22Rv1 (cell line): ENCODE results near the gene TRIM59.

Source experiments
- ZFX ChIP-seq: fragments of 450-650 bp; IDR thresholded peaks from 2 replicates; pipeline ENCODE4 v1.6.1; 2017; ENCODE audit warnings: antibody characterized with exemption, borderline replicate concordance
- TF ChIP-seq, protein P1 (sequence below): fragments of 450-650 bp; IDR thresholded peaks from 2 replicates; pipeline ENCODE4 v1.5.1; 2017; ENCODE audit warnings: mild to moderate bottlenecking

GRCh38 chr3:160402221-160403027, 47.2 kb downstream of the TRIM59 start:
- TF ChIP-seq, protein P1, sequence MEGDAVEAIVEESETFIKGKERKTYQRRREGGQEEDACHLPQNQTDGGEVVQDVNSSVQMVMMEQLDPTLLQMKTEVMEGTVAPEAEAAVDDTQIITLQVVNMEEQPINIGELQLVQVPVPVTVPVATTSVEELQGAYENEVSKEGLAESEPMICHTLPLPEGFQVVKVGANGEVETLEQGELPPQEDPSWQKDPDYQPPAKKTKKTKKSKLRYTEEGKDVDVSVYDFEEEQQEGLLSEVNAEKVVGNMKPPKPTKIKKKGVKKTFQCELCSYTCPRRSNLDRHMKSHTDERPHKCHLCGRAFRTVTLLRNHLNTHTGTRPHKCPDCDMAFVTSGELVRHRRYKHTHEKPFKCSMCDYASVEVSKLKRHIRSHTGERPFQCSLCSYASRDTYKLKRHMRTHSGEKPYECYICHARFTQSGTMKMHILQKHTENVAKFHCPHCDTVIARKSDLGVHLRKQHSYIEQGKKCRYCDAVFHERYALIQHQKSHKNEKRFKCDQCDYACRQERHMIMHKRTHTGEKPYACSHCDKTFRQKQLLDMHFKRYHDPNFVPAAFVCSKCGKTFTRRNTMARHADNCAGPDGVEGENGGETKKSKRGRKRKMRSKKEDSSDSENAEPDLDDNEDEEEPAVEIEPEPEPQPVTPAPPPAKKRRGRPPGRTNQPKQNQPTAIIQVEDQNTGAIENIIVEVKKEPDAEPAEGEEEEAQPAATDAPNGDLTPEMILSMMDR = no peak
- no peak for TF ChIP-seq ZFX
